ENCODE measurements around the gene SOBP. TPM values are rescaled to one million over a fixed set of nuclear protein-coding genes. Genes with fewer than 3 reads are reported as not detected.
"Not testable (repeated sequence)": the region's sequence is repeated elsewhere in the genome, so short reads cannot be mapped to it uniquely, and the experiment has no call there.

The SOBP gene
- total RNA-seq, 1 donor from 2014 or later = 1.7 TPM

GRCh38 chr6:107488174-107488874 lies 1.6 kb upstream of the SOBP start:
- no peak for ATAC-seq
- DNase-seq (ENCODE audit: low spot score) = no peak

DNA sequence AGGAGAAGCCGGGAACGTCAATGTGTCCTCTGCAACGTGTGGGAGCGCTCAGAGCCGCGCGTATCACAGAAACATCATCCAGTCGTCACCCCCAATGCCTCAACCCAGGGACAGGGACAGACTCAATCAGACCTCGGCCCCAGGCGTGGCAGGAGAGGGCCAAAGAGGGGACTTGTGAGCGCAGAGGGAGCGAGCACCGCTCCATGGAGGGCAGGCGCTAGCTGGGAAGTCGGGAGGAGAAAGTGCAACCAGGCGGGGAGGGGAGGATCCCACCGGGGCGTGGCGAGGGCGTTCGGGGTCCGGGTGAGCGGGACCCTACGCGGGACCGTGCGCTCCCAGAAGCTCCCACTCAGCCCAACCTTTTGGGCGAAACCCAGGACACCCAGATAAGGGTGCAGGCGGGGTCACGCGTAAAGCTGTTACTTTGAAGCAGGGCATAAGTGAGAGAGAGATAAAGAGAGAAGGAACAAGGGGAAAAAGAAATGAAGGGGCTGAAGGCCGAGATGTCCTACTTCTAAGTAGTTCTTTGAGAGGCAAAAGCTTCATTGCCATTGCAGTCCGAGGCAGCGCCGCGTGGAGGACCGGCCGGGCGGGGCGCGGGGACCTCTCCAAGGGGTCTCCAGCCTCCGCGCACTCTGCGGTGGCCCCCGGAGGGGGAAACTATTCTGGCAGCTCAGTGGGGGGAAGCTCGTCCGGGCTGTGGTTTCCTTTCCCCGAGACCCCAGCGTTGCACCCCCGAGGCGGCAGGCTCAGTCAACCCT lies 862 bp upstream of the SOBP start:
- ATAC-seq (peak; percentile 55), DNase-seq (ENCODE audit: low spot score) (peak; percentile 50)

- DNase-seq (ENCODE audit: low spot score) (no peak), ATAC-seq (peak; percentile 12)
These were observed 735 bp downstream of the SOBP start for GRCh38 chr6:107490566-107491137.

DNA sequence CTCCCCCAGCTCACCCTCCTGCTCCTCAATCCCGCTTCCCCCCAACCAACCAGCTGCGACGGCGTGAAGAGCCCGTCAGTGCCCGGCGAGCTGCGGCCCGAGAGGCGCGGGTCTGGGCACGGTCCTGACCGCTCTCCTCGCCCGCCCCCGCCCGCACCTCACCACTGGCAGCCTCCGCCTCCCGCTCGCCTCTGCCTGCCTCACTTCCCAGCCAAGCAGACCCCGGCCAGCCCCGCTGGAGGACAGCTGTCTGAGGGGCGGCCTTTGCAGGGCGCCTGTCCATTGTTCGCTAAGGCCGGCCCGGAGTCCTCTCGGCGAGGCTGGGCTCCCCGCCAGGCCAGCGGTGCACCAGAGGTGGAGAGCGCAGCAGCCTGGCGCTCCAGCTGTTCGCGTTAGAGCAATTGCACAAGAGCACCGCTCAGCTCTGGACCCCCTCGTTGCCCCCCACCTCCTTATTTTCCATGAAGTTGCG lies 1.3 kb downstream of the SOBP start:
- peak; percentile 61 for DNase-seq (ENCODE audit: low spot score)
- peak; percentile 61 for ATAC-seq

- peak; percentile 52 for DNase-seq (ENCODE audit: low spot score)
These were observed 2.1 kb downstream of the SOBP start for GRCh38 chr6:107491760-107492660.

GRCh38 chr6:107493158-107494057 lies 3.5 kb downstream of the SOBP start:
- ATAC-seq = no peak
- DNase-seq (ENCODE audit: low spot score) = no peak

More at GRCh38 chr6:107491760-107492660, 2.1 kb downstream of the SOBP start:
- ATAC-seq = peak; percentile 54

GRCh38 chr6:107495196-107495643 lies 5.3 kb downstream of the SOBP start:
- DNase-seq (ENCODE audit: low spot score) = no peak
- no peak for ATAC-seq

- DNase-seq (ENCODE audit: low spot score) (no peak), ATAC-seq (no peak)
These were observed 6.1 kb downstream of the SOBP start for GRCh38 chr6:107495971-107496370.

- DNase-seq (ENCODE audit: low spot score) (no peak), ATAC-seq (no peak)
These were observed 7.2 kb downstream of the SOBP start for GRCh38 chr6:107496892-107497684.

DNA sequence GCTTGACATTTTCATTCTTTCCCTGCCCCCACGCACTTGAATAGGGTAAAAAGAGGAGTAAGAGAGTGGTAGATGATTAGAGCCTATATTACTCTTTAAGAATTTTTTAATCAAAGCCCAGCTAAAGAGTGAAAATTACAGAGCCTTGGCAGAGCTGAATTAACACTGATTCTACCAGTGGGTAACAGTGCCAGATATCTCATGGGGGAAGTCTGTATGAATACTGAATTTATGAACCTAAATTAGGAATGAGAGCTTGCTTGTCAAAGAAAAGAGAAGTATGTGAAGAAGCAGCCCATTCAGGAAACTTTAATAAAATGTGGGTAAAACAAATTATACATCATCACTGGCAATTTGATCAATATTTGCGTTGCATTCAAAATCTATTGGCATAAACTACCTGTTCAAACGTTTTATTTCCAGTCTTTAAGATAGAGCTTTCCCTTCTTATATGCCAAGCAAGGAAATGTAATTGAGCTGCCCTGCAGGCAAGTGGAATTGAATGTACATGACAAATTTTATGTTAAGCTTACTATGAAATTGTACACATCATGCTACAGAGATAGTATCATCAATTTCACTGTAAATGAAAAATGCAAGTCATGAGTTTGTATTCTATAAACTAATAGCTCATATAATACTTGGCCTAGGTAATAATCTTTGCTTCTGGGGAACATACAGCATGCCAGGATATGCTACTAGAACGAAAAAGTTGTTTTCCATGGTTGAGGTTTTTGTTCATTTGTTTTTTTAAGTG lies 14.5 kb downstream of the SOBP start:
- DNase-seq (ENCODE audit: low spot score) (no peak), ATAC-seq (no peak)

- ATAC-seq (peak; percentile 40), DNase-seq (ENCODE audit: low spot score) (no peak)
These were observed 16.2 kb downstream of the SOBP start for GRCh38 chr6:107506145-107506544.

GRCh38 chr6:107509506-107509905 lies 19.6 kb downstream of the SOBP start:
- no peak for DNase-seq (ENCODE audit: low spot score)
- ATAC-seq = no peak

- ATAC-seq = no peak
- DNase-seq (ENCODE audit: low spot score) = no peak
These were observed 20.2 kb downstream of the SOBP start for GRCh38 chr6:107510108-107510507.

DNA sequence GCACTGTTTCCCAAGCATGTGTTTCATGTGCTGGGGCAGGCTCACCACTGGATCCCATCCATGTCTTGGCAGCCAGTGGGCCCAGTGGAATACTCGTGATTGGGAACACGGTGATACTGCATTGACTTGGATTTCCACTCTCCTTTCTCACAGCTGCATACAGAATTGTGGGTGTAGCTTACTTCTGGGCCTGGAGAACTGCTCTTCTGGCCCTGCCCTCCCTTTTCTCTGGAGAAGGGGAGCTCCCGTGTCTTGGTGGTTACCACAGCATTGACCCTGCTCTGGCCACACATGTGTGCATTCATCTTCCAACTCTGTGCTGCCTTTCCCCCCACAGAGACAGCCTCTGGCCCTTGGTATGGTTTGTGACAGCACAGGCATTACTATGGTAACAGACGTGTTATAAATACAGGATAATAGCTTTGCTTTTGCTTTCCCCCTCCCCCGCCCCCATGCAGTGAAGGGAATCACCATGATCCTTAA lies 21.6 kb downstream of the SOBP start:
- no peak for DNase-seq (ENCODE audit: low spot score)
- ATAC-seq = no peak

- ATAC-seq = no peak
These were observed 23.3 kb downstream of the SOBP start for GRCh38 chr6:107513214-107513613.

GRCh38 chr6:107515955-107516354 lies 26.0 kb downstream of the SOBP start:
- DNase-seq (ENCODE audit: low spot score) = no peak
- ATAC-seq = no peak

More at GRCh38 chr6:107513214-107513613, 23.3 kb downstream of the SOBP start:
- DNase-seq (ENCODE audit: low spot score) = no peak

- ATAC-seq = no peak
- no peak for DNase-seq (ENCODE audit: low spot score)
These were observed 27.4 kb downstream of the SOBP start for GRCh38 chr6:107517274-107517673.

DNA sequence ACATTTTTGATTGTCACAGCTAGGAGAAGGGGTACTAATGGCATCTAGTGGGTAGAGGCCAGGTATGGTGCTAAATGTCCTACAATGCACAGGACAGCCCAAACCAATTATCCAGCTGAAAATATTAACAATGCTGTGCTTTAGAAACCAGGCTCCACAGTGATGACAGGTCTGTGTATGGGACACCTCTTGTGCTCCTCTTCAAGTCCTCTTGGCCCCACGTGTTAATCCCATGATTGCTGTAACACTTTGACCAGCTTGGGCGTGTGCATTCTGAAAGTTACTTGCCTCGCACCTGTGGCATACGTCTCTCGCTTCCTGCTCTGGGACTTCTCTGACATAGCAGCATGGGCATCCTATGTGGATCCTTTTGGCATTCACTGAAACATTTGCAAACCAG lies 29.3 kb downstream of the SOBP start:
- ATAC-seq; DNase-seq (ENCODE audit: low spot score): not testable (repeated sequence)
